SU-DHL-6 (cell line): ENCODE data around the gene GUK1.

ENCODE experiments used
- CTCF ChIP-seq: fragments of 200-600 bp; sonication (generic); IDR thresholded peaks from one replicate; pipeline ENCODE4 v1.5.1; 2017; ENCODE audit warnings: antibody characterized with exemption, mild to moderate bottlenecking, low read length, moderate library complexity; ENCODE audit not compliant: insufficient read depth, poor library complexity, severe bottlenecking
- EZH2phosphoT487 ChIP-seq: fragments of 200-600 bp; sonication (generic), shearing (Covaris generic); conservative IDR thresholded peaks from 2 replicates; pipeline ENCODE4 v1.6.1; 2018; ENCODE audit warnings: mild to moderate bottlenecking, antibody characterized with exemption, low read length, moderate library complexity, mixed read lengths

GRCh38 chr1:228147768-228148167 lies 7.7 kb downstream of the GUK1 start:
- TF ChIP-seq CTCF (no peak), EZH2phosphoT487 (no peak)
